DMS 273 (cell line): ENCODE data around the gene TYRO3.

Experiments used
- DNase-seq: peaks from one replicate; lab custom pipeline; 2025; ENCODE audit not compliant: unreplicated experiment; lab: John Stamatoyannopoulos, UW

TYRO3 gene

GRCh38 chr15:41603411-41603935 lies 44.5 kb downstream of the TYRO3 start:
- no peak for DNase-seq

- DNase-seq, result peak; percentile 84
These were observed 45.2 kb downstream of the TYRO3 start for GRCh38 chr15:41603941-41604911.

- no peak for DNase-seq
These were observed 46.6 kb downstream of the TYRO3 start for GRCh38 chr15:41605566-41605965.

GRCh38 chr15:41606997-41607396 lies 48.0 kb downstream of the TYRO3 start:
- peak; percentile 86 for DNase-seq

- DNase-seq, result no peak
These were observed 50.1 kb downstream of the TYRO3 start for GRCh38 chr15:41609123-41609522.

- peak; percentile 20 for DNase-seq
These were observed 51.0 kb downstream of the TYRO3 start for GRCh38 chr15:41610048-41610447.

GRCh38 chr15:41620536-41621199 lies 61.7 kb downstream of the TYRO3 start:
- peak; percentile 45 for DNase-seq

- peak; percentile 92 for DNase-seq
These were observed 62.5 kb downstream of the TYRO3 start for GRCh38 chr15:41621200-41622193.

- no peak for DNase-seq
These were observed 63.9 kb downstream of the TYRO3 start for GRCh38 chr15:41622901-41623300.

- DNase-seq, result no peak
These were observed 68.2 kb downstream of the TYRO3 start for GRCh38 chr15:41627203-41627602.

- no peak for DNase-seq
These were observed 70.5 kb downstream of the TYRO3 start for GRCh38 chr15:41629463-41629862.

GRCh38 chr15:41629883-41630282 lies 70.9 kb downstream of the TYRO3 start:
- no peak for DNase-seq

GRCh38 chr15:41630616-41631217 lies 71.7 kb downstream of the TYRO3 start:
- no peak for DNase-seq

GRCh38 chr15:41631880-41632470 lies 73.0 kb downstream of the TYRO3 start:
- DNase-seq, result peak; percentile 12
